Measurements from ENCODE around the gene ZNF627.
"Not testable (repeated sequence)": the region's sequence is repeated elsewhere in the genome, so short reads cannot be mapped to it uniquely, and the experiment has no call there.

Gene ZNF627

GRCh38 chr19:11633223-11633622 is 35.9 kb downstream of the ZNF627 start:
- DNase-seq, result no peak

GRCh38 chr19:11634018-11634662 is 36.9 kb downstream of the ZNF627 start:
- DNase-seq, result not testable (repeated sequence)

- peak; percentile 57 for DNase-seq
Observed at GRCh38 chr19:11639245-11639601, 41.9 kb downstream of the ZNF627 start.

GRCh38 chr19:11639602-11640471 is 42.6 kb downstream of the ZNF627 start:
- peak; percentile 95 for DNase-seq

- DNase-seq, result no peak
Observed at GRCh38 chr19:11641244-11641643, 44.0 kb downstream of the ZNF627 start.

- DNase-seq, result no peak
Observed at GRCh38 chr19:11642902-11643301, 45.6 kb downstream of the ZNF627 start.

- DNase-seq, result no peak
Observed at GRCh38 chr19:11649941-11650340, 52.7 kb downstream of the ZNF627 start.

- no peak for DNase-seq
Observed at GRCh38 chr19:11651062-11651461, 53.8 kb downstream of the ZNF627 start.

GRCh38 chr19:11652056-11652455 is 54.8 kb downstream of the ZNF627 start:
- DNase-seq, result no peak

GRCh38 chr19:11652492-11652891 is 55.2 kb downstream of the ZNF627 start:
- DNase-seq, result no peak

- DNase-seq, result no peak
Observed at GRCh38 chr19:11656535-11656934, 59.3 kb downstream of the ZNF627 start.

- no peak for DNase-seq
Observed at GRCh38 chr19:11657307-11657706, 60.0 kb downstream of the ZNF627 start.

GRCh38 chr19:11658970-11659369 is 61.7 kb downstream of the ZNF627 start:
- DNase-seq, result no peak

GRCh38 chr19:11659612-11660011 is 62.3 kb downstream of the ZNF627 start:
- DNase-seq, result no peak

GRCh38 chr19:11662278-11662677 is 65.0 kb downstream of the ZNF627 start:
- DNase-seq, result no peak

GRCh38 chr19:11663181-11663591 is 65.9 kb downstream of the ZNF627 start:
- no peak for DNase-seq

Measured in activated CD8-positive, alpha-beta memory T cell treated with anti-CD3 and anti-CD28 coated beads for 24 hours (primary cell).